ENCODE results near the gene XYLT2.

GRCh38 chr17:50328363-50329325 lies 17.3 kb upstream of the XYLT2 start:
- TF ChIP-seq ZSCAN30 (CRISPR knock-in tag; IDR thresholded peaks at IDR 0.05) = no peak
- TF ChIP-seq, protein P1, sequence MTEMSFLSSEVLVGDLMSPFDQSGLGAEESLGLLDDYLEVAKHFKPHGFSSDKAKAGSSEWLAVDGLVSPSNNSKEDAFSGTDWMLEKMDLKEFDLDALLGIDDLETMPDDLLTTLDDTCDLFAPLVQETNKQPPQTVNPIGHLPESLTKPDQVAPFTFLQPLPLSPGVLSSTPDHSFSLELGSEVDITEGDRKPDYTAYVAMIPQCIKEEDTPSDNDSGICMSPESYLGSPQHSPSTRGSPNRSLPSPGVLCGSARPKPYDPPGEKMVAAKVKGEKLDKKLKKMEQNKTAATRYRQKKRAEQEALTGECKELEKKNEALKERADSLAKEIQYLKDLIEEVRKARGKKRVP (CRISPR knock-in tag; IDR thresholded peaks at IDR 0.05) = no peak
- no peak for TF ChIP-seq MXI1 (IDR thresholded peaks at IDR 0.05; ENCODE audit: borderline replicate concordance, low read depth, low read length)
- TF ChIP-seq, protein P2, sequence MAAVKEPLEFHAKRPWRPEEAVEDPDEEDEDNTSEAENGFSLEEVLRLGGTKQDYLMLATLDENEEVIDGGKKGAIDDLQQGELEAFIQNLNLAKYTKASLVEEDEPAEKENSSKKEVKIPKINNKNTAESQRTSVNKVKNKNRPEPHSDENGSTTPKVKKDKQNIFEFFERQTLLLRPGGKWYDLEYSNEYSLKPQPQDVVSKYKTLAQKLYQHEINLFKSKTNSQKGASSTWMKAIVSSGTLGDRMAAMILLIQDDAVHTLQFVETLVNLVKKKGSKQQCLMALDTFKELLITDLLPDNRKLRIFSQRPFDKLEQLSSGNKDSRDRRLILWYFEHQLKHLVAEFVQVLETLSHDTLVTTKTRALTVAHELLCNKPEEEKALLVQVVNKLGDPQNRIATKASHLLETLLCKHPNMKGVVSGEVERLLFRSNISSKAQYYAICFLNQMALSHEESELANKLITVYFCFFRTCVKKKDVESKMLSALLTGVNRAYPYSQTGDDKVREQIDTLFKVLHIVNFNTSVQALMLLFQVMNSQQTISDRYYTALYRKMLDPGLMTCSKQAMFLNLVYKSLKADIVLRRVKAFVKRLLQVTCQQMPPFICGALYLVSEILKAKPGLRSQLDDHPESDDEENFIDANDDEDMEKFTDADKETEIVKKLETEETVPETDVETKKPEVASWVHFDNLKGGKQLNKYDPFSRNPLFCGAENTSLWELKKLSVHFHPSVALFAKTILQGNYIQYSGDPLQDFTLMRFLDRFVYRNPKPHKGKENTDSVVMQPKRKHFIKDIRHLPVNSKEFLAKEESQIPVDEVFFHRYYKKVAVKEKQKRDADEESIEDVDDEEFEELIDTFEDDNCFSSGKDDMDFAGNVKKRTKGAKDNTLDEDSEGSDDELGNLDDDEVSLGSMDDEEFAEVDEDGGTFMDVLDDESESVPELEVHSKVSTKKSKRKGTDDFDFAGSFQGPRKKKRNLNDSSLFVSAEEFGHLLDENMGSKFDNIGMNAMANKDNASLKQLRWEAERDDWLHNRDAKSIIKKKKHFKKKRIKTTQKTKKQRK (IDR thresholded peaks at IDR 0.05; ENCODE audit: low read length) = no peak
- no peak for TF ChIP-seq ZBTB43 (CRISPR knock-in tag; conservative IDR thresholded peaks at IDR 0.05)
- no peak for TF ChIP-seq POLR2AphosphoS5 (IDR thresholded peaks at IDR 0.05; ENCODE audit: low read depth, low read length)
- TF ChIP-seq, protein P3, sequence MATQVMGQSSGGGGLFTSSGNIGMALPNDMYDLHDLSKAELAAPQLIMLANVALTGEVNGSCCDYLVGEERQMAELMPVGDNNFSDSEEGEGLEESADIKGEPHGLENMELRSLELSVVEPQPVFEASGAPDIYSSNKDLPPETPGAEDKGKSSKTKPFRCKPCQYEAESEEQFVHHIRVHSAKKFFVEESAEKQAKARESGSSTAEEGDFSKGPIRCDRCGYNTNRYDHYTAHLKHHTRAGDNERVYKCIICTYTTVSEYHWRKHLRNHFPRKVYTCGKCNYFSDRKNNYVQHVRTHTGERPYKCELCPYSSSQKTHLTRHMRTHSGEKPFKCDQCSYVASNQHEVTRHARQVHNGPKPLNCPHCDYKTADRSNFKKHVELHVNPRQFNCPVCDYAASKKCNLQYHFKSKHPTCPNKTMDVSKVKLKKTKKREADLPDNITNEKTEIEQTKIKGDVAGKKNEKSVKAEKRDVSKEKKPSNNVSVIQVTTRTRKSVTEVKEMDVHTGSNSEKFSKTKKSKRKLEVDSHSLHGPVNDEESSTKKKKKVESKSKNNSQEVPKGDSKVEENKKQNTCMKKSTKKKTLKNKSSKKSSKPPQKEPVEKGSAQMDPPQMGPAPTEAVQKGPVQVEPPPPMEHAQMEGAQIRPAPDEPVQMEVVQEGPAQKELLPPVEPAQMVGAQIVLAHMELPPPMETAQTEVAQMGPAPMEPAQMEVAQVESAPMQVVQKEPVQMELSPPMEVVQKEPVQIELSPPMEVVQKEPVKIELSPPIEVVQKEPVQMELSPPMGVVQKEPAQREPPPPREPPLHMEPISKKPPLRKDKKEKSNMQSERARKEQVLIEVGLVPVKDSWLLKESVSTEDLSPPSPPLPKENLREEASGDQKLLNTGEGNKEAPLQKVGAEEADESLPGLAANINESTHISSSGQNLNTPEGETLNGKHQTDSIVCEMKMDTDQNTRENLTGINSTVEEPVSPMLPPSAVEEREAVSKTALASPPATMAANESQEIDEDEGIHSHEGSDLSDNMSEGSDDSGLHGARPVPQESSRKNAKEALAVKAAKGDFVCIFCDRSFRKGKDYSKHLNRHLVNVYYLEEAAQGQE (IDR thresholded peaks at IDR 0.05; ENCODE audit: borderline replicate concordance in 1 of 2, low read depth in 1 of 2, low read length in 2 of 2) = no peak
- TF ChIP-seq TAF1 (CRISPR knock-in tag; IDR thresholded peaks at IDR 0.05) = no peak
- no peak for TF ChIP-seq CBX1 (IDR thresholded peaks at IDR 0.05; ENCODE audit: low read depth)
- TF ChIP-seq, protein P4, sequence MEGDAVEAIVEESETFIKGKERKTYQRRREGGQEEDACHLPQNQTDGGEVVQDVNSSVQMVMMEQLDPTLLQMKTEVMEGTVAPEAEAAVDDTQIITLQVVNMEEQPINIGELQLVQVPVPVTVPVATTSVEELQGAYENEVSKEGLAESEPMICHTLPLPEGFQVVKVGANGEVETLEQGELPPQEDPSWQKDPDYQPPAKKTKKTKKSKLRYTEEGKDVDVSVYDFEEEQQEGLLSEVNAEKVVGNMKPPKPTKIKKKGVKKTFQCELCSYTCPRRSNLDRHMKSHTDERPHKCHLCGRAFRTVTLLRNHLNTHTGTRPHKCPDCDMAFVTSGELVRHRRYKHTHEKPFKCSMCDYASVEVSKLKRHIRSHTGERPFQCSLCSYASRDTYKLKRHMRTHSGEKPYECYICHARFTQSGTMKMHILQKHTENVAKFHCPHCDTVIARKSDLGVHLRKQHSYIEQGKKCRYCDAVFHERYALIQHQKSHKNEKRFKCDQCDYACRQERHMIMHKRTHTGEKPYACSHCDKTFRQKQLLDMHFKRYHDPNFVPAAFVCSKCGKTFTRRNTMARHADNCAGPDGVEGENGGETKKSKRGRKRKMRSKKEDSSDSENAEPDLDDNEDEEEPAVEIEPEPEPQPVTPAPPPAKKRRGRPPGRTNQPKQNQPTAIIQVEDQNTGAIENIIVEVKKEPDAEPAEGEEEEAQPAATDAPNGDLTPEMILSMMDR (CRISPR knock-in tag; IDR thresholded peaks at IDR 0.05) = no peak

Measured in HepG2 (cell line).